ENCODE data around the gene ATP10B. TPM values are rescaled to one million over a fixed set of nuclear protein-coding genes. Genes with fewer than 3 reads are reported as not detected.

Gene ATP10B
- total RNA-seq, 2 experiments from 2014 or later: not detected

GRCh38 chr5:160548949-160549645, 302.9 kb downstream of the ATP10B start:
- Histone ChIP-seq H3K36me3 (ENCODE audit: insufficient read depth, low read length) (no peaks in the 10 kb centered on the region), H3K27me3 (ENCODE audit: control insufficient read depth in 1 of 2, insufficient read depth in 2 of 2, low read length in 2 of 2) (no peaks in the 10 kb centered on the region), H3K9me3 (ENCODE audit: control insufficient read depth in 1 of 2, insufficient read depth in 1 of 2, low read length in 2 of 2) (no peaks in the 10 kb centered on the region), H3K4me1 (ENCODE audit: insufficient read depth, low read length) (no peaks in the 10 kb centered on the region), H3K4me3 (ENCODE audit: low read length) (no peak overlapping the region), H3K27ac (ENCODE audit: low read depth in 1 of 2, low read length in 2 of 2) (no peak overlapping the region)
- Mint-ChIP-seq H3K4me3 (no peak overlapping the region), H3K36me3 (ENCODE audit: low read depth) (no peaks in the 10 kb centered on the region), H3K27ac (no peak overlapping the region), H3K9me3 (no peaks in the 10 kb centered on the region), H3K4me1 (ENCODE audit: low read depth) (no peaks in the 10 kb centered on the region), H3K27me3 (peaks cover 16% of the 10 kb centered on the region)
- POLR2A ChIA-PET: no interaction called here
- TF ChIP-seq, protein P1, sequence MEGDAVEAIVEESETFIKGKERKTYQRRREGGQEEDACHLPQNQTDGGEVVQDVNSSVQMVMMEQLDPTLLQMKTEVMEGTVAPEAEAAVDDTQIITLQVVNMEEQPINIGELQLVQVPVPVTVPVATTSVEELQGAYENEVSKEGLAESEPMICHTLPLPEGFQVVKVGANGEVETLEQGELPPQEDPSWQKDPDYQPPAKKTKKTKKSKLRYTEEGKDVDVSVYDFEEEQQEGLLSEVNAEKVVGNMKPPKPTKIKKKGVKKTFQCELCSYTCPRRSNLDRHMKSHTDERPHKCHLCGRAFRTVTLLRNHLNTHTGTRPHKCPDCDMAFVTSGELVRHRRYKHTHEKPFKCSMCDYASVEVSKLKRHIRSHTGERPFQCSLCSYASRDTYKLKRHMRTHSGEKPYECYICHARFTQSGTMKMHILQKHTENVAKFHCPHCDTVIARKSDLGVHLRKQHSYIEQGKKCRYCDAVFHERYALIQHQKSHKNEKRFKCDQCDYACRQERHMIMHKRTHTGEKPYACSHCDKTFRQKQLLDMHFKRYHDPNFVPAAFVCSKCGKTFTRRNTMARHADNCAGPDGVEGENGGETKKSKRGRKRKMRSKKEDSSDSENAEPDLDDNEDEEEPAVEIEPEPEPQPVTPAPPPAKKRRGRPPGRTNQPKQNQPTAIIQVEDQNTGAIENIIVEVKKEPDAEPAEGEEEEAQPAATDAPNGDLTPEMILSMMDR (IDR thresholded peaks at IDR 0.05): no peak
- DNase-seq (no peak), ATAC-seq (ENCODE audit: poor library complexity) (no peak)
- intact Hi-C loops (cut with DNase I, micrococcal nuclease): no loop called here
- CTCF ChIA-PET: no interaction called here

- Histone ChIP-seq H3K4me3 (ENCODE audit: low read length) (no peak overlapping the region), H3K9me3 (ENCODE audit: control insufficient read depth in 1 of 2, insufficient read depth in 1 of 2, low read length in 2 of 2) (no peaks in the 10 kb centered on the region), H3K4me1 (ENCODE audit: insufficient read depth, low read length) (no peaks in the 10 kb centered on the region), H3K27me3 (ENCODE audit: control insufficient read depth in 1 of 2, insufficient read depth in 2 of 2, low read length in 2 of 2) (no peaks in the 10 kb centered on the region), H3K36me3 (ENCODE audit: insufficient read depth, low read length) (no peaks in the 10 kb centered on the region), H3K27ac (ENCODE audit: low read depth in 1 of 2, low read length in 2 of 2) (no peak overlapping the region)
- intact Hi-C loops (cut with DNase I, micrococcal nuclease): no loop called here
- TF ChIP-seq, protein P1 (IDR thresholded peaks at IDR 0.05): no peak
- peaks cover 16% of the 10 kb centered on the region for H3K27me3 Mint-ChIP-seq
- no peak overlapping the region for H3K27ac Mint-ChIP-seq
- CTCF ChIA-PET: no interaction called here
- H3K9me3 Mint-ChIP-seq: no peaks in the 10 kb centered on the region
- POLR2A ChIA-PET: no interaction called here
- DNase-seq (no peak), ATAC-seq (ENCODE audit: poor library complexity) (no peak)
- no peak overlapping the region for H3K4me3 Mint-ChIP-seq
- no peaks in the 10 kb centered on the region for H3K4me1 Mint-ChIP-seq (ENCODE audit: low read depth)
- no peaks in the 10 kb centered on the region for H3K36me3 Mint-ChIP-seq (ENCODE audit: low read depth)
Measured at GRCh38 chr5:160547872-160548271, 304.1 kb downstream of the ATP10B start.

- Histone ChIP-seq H3K4me1 (ENCODE audit: insufficient read depth, low read length) (no peaks in the 10 kb centered on the region), H3K9me3 (ENCODE audit: control insufficient read depth in 1 of 2, insufficient read depth in 1 of 2, low read length in 2 of 2) (no peaks in the 10 kb centered on the region), H3K36me3 (ENCODE audit: insufficient read depth, low read length) (no peaks in the 10 kb centered on the region), H3K4me3 (ENCODE audit: low read length) (no peak overlapping the region), H3K27me3 (ENCODE audit: control insufficient read depth in 1 of 2, insufficient read depth in 2 of 2, low read length in 2 of 2) (no peaks in the 10 kb centered on the region), H3K27ac (ENCODE audit: low read depth in 1 of 2, low read length in 2 of 2) (no peak overlapping the region)
- Mint-ChIP-seq H3K36me3 (ENCODE audit: low read depth) (no peaks in the 10 kb centered on the region), H3K9me3 (no peaks in the 10 kb centered on the region), H3K27ac (no peak overlapping the region), H3K4me3 (no peak overlapping the region), H3K27me3 (peaks cover 16% of the 10 kb centered on the region), H3K4me1 (ENCODE audit: low read depth) (no peaks in the 10 kb centered on the region)
- DNase-seq (no peak), ATAC-seq (ENCODE audit: poor library complexity) (no peak)
- CTCF ChIA-PET: no interaction called here
- POLR2A ChIA-PET: no interaction called here
- intact Hi-C loops (cut with DNase I, micrococcal nuclease): no loop called here
- TF ChIP-seq, protein P1 (IDR thresholded peaks at IDR 0.05): no peak
Measured at GRCh38 chr5:160547061-160547460, 304.9 kb downstream of the ATP10B start.
